ENCODE measurements around the gene RAB9A. TPM values are rescaled to one million over a fixed set of nuclear protein-coding genes. Genes with fewer than 3 reads are reported as not detected.

Gene RAB9A
- total and polyA plus RNA-seq, 9 of the 15 experiments (the other 6 are each of a cell fraction or from before 2014, with no cell fraction given), result 13.5 to 20.8 (median 17.7) TPM

DNA sequence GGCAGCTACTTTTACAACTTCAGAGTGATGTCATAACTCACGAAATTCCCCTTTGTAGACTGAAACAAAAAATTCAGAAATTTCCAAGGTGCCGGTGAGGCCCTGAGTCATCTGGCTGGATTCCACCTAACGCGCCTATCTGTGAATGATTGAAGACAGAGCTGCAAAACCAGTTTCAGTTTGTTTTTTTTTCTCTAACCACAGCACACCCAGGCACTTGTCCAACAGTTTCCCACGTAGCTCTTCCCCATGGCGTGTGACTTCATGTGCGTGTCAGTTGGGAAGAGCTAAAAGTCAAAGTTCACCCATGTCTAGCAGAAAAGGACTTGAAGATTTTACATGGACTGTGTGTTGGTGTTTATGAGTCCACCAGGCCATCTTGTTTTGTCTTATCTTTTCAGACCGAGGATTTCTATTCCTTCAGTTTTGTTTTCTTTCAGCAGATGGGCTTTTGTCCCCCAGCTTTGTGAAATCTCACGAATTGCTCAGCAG lies 19.6 kb upstream of the RAB9A start (continued):
- no peak for TF ChIP-seq NR4A1 (CRISPR knock-in tag; IDR thresholded peaks at IDR 0.05)
- TF ChIP-seq NR4A1 (tag; IDR thresholded peaks at IDR 0.05), result no peak
- TF ChIP-seq BRCA1 (IDR thresholded peaks at IDR 0.05), result no peak
- TF ChIP-seq BRCA1 (CRISPR knock-in tag; IDR thresholded peaks at IDR 0.05), result no peak
- TF ChIP-seq, protein P1, sequence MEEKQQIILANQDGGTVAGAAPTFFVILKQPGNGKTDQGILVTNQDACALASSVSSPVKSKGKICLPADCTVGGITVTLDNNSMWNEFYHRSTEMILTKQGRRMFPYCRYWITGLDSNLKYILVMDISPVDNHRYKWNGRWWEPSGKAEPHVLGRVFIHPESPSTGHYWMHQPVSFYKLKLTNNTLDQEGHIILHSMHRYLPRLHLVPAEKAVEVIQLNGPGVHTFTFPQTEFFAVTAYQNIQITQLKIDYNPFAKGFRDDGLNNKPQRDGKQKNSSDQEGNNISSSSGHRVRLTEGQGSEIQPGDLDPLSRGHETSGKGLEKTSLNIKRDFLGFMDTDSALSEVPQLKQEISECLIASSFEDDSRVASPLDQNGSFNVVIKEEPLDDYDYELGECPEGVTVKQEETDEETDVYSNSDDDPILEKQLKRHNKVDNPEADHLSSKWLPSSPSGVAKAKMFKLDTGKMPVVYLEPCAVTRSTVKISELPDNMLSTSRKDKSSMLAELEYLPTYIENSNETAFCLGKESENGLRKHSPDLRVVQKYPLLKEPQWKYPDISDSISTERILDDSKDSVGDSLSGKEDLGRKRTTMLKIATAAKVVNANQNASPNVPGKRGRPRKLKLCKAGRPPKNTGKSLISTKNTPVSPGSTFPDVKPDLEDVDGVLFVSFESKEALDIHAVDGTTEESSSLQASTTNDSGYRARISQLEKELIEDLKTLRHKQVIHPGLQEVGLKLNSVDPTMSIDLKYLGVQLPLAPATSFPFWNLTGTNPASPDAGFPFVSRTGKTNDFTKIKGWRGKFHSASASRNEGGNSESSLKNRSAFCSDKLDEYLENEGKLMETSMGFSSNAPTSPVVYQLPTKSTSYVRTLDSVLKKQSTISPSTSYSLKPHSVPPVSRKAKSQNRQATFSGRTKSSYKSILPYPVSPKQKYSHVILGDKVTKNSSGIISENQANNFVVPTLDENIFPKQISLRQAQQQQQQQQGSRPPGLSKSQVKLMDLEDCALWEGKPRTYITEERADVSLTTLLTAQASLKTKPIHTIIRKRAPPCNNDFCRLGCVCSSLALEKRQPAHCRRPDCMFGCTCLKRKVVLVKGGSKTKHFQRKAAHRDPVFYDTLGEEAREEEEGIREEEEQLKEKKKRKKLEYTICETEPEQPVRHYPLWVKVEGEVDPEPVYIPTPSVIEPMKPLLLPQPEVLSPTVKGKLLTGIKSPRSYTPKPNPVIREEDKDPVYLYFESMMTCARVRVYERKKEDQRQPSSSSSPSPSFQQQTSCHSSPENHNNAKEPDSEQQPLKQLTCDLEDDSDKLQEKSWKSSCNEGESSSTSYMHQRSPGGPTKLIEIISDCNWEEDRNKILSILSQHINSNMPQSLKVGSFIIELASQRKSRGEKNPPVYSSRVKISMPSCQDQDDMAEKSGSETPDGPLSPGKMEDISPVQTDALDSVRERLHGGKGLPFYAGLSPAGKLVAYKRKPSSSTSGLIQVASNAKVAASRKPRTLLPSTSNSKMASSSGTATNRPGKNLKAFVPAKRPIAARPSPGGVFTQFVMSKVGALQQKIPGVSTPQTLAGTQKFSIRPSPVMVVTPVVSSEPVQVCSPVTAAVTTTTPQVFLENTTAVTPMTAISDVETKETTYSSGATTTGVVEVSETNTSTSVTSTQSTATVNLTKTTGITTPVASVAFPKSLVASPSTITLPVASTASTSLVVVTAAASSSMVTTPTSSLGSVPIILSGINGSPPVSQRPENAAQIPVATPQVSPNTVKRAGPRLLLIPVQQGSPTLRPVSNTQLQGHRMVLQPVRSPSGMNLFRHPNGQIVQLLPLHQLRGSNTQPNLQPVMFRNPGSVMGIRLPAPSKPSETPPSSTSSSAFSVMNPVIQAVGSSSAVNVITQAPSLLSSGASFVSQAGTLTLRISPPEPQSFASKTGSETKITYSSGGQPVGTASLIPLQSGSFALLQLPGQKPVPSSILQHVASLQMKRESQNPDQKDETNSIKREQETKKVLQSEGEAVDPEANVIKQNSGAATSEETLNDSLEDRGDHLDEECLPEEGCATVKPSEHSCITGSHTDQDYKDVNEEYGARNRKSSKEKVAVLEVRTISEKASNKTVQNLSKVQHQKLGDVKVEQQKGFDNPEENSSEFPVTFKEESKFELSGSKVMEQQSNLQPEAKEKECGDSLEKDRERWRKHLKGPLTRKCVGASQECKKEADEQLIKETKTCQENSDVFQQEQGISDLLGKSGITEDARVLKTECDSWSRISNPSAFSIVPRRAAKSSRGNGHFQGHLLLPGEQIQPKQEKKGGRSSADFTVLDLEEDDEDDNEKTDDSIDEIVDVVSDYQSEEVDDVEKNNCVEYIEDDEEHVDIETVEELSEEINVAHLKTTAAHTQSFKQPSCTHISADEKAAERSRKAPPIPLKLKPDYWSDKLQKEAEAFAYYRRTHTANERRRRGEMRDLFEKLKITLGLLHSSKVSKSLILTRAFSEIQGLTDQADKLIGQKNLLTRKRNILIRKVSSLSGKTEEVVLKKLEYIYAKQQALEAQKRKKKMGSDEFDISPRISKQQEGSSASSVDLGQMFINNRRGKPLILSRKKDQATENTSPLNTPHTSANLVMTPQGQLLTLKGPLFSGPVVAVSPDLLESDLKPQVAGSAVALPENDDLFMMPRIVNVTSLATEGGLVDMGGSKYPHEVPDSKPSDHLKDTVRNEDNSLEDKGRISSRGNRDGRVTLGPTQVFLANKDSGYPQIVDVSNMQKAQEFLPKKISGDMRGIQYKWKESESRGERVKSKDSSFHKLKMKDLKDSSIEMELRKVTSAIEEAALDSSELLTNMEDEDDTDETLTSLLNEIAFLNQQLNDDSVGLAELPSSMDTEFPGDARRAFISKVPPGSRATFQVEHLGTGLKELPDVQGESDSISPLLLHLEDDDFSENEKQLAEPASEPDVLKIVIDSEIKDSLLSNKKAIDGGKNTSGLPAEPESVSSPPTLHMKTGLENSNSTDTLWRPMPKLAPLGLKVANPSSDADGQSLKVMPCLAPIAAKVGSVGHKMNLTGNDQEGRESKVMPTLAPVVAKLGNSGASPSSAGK (IDR thresholded peaks at IDR 0.05), result peak; percentile 15; the same call in 1 of the 2 replicates
- TF ChIP-seq POU5F1 (IDR thresholded peaks at IDR 0.05; ENCODE audit: borderline replicate concordance, low read depth, low read length, partially characterized antibody), result no peak
- TF ChIP-seq ZKSCAN1 (IDR thresholded peaks at IDR 0.05; ENCODE audit: low read depth, low read length), result 0 out of 2 replicates have a peak, but pooled peaks have one; percentile 10
- 0 out of 2 replicates have a peak, but pooled peaks have one; percentile 60 for TF ChIP-seq ZNF644 (tag; IDR thresholded peaks at IDR 0.05; ENCODE audit: low read depth)
- 0 out of 2 replicates have a peak, but pooled peaks have one; percentile 15 for TF ChIP-seq NCOR1 (IDR thresholded peaks at IDR 0.05)
- TF ChIP-seq, protein P2, sequence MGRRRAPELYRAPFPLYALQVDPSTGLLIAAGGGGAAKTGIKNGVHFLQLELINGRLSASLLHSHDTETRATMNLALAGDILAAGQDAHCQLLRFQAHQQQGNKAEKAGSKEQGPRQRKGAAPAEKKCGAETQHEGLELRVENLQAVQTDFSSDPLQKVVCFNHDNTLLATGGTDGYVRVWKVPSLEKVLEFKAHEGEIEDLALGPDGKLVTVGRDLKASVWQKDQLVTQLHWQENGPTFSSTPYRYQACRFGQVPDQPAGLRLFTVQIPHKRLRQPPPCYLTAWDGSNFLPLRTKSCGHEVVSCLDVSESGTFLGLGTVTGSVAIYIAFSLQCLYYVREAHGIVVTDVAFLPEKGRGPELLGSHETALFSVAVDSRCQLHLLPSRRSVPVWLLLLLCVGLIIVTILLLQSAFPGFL (CRISPR knock-in tag; IDR thresholded peaks at IDR 0.05), result no peak
- TF ChIP-seq ZNF766 (CRISPR knock-in tag; conservative IDR thresholded peaks at IDR 0.05), result 0 out of 2 replicates have a peak, but pooled peaks have one; percentile 31
- no peak for TF ChIP-seq SRSF3 (IDR thresholded peaks at IDR 0.05; ENCODE audit: insufficient read depth, low read length)
